SK-N-SH treated with all-trans-retinoic acid at 6 μM for 48 hours (cell line): ENCODE data around the gene C14orf180.

ENCODE experiments used
- ISL1 ChIP-seq: fragments of 250-450 bp; sonication (Bioruptor Pico); IDR thresholded peaks from 2 replicates; pipeline ENCODE4 v2.1.2; 2022; ENCODE audit warnings: mild to moderate bottlenecking, moderate library complexity
- OSR1 ChIP-seq: fragments of 250-450 bp; sonication (Bioruptor Pico); IDR thresholded peaks from 2 replicates; pipeline ENCODE4 v1.8.0; 2022; ENCODE audit warnings: moderate library complexity, mild to moderate bottlenecking, inconsistent platforms
- PPARA ChIP-seq: fragments of 250-450 bp; sonication (Bioruptor Pico); IDR thresholded peaks from 2 replicates; pipeline ENCODE4 v1.5.0; 2020; ENCODE audit warnings: mild to moderate bottlenecking, borderline replicate concordance
- RARB ChIP-seq: fragments of 250-450 bp; sonication (Bioruptor Pico); IDR thresholded peaks from 2 replicates; pipeline ENCODE4 v1.8.0; 2021; ENCODE audit warnings: mild to moderate bottlenecking, moderate library complexity
- TCF4 ChIP-seq: fragments of 250-450 bp; sonication (Bioruptor Pico); IDR thresholded peaks from 2 replicates; pipeline ENCODE4 v1.8.0; 2021; ENCODE audit warnings: mild to moderate bottlenecking, moderate library complexity, borderline replicate concordance
- TOX ChIP-seq: fragments of 250-450 bp; sonication (Bioruptor Pico); IDR thresholded peaks from 2 replicates; pipeline ENCODE4 v1.8.0; 2021; ENCODE audit warnings: mild to moderate bottlenecking, moderate library complexity, borderline replicate concordance
- ZFP3 ChIP-seq: fragments of 250-450 bp; sonication (Bioruptor Pico); IDR thresholded peaks from 2 replicates; pipeline ENCODE4 v1.5.0; 2020; ENCODE audit warnings: mild to moderate bottlenecking, moderate library complexity
- ZFP30 ChIP-seq: fragments of 450-650 bp; formaldehyde crosslinking; IDR thresholded peaks from 2 replicates; pipeline ENCODE4 v1.5.0; 2022; ENCODE audit warnings: mild to moderate bottlenecking, moderate library complexity
- ZNF8 ChIP-seq: fragments of 450-650 bp; formaldehyde crosslinking; IDR thresholded peaks from 2 replicates; pipeline ENCODE4 v1.5.0; 2020; ENCODE audit warnings: mild to moderate bottlenecking, moderate library complexity
- TF ChIP-seq, protein P1 (sequence below): fragments of 250-450 bp; sonication (Bioruptor Pico); IDR thresholded peaks from 2 replicates; pipeline ENCODE4 v1.5.0; 2020; ENCODE audit warnings: mild to moderate bottlenecking, moderate library complexity
- TF ChIP-seq, protein P2 (sequence below): fragments of 250-450 bp; sonication (Bioruptor Pico); IDR thresholded peaks from 2 replicates; pipeline ENCODE4 v1.8.0; 2021; ENCODE audit warnings: low read depth, mild to moderate bottlenecking, moderate library complexity, borderline replicate concordance
- TF ChIP-seq, protein P3 (sequence below): fragments of 250-450 bp; sonication (Bioruptor Pico); IDR thresholded peaks from 2 replicates; pipeline ENCODE4 v1.8.0; 2020; ENCODE audit warnings: mild to moderate bottlenecking, moderate library complexity, borderline replicate concordance
- TF ChIP-seq, protein P4 (sequence below): fragments of 250-450 bp; sonication (Bioruptor Pico); IDR thresholded peaks from 2 replicates; pipeline ENCODE4 v1.5.1; 2020; ENCODE audit warnings: low read depth, mild to moderate bottlenecking, moderate library complexity
- TF ChIP-seq, protein P5 (sequence below): fragments of 250-450 bp; sonication (Bioruptor Pico); IDR thresholded peaks from 2 replicates; pipeline ENCODE4 v1.5.1; 2021; ENCODE audit warnings: mild to moderate bottlenecking, moderate library complexity

DNA sequence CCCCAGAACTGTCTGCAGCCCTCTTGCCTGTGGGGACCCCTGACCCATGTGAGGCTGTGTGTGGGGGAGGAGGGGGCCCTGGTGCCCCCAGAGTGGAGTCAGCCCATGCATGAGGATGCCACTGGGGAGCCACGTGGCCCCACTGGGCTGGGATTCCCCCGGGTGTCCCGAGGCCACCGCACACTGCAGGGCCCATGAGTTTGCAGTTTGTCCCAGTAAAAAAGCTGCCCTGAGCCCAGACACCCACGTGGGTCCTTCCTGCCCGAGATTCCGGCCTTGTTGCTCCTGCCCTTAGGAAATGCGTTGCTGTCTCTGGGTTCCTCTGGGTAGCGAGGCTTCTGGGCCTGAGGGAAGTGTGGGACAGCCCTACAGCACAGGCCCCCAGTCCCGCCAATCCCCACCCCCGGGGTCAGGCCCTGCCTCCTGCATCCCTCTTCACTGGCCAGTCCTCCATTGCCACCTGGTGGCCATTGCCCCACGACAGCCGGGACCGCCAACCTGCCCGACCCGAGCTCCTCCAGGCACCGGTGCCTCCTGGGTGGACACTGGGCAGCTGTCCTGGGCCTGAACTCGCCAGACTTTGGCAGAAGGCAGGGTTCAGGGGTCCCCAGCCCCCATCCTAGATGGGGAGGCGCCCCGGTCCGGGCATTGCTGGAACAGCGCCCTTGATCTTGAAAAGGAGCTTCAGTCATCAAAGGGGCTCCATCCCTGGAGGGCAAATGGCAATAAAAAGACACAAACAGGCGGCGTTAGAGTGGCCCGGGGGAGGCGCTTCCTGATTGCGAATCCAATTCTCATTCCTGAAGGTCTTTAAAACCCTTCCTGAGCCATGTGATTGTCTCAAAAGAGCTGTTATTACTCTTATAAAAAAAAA, 15.6 kb upstream of the C14orf180 start:
- TF ChIP-seq ZNF8 (CRISPR knock-in tag), result no peak
- TF ChIP-seq, protein P1, sequence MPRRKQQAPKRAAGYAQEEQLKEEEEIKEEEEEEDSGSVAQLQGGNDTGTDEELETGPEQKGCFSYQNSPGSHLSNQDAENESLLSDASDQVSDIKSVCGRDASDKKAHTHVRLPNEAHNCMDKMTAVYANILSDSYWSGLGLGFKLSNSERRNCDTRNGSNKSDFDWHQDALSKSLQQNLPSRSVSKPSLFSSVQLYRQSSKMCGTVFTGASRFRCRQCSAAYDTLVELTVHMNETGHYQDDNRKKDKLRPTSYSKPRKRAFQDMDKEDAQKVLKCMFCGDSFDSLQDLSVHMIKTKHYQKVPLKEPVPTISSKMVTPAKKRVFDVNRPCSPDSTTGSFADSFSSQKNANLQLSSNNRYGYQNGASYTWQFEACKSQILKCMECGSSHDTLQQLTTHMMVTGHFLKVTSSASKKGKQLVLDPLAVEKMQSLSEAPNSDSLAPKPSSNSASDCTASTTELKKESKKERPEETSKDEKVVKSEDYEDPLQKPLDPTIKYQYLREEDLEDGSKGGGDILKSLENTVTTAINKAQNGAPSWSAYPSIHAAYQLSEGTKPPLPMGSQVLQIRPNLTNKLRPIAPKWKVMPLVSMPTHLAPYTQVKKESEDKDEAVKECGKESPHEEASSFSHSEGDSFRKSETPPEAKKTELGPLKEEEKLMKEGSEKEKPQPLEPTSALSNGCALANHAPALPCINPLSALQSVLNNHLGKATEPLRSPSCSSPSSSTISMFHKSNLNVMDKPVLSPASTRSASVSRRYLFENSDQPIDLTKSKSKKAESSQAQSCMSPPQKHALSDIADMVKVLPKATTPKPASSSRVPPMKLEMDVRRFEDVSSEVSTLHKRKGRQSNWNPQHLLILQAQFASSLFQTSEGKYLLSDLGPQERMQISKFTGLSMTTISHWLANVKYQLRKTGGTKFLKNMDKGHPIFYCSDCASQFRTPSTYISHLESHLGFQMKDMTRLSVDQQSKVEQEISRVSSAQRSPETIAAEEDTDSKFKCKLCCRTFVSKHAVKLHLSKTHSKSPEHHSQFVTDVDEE (CRISPR knock-in tag), result no peak
- no peak for TF ChIP-seq TCF4 (CRISPR knock-in tag)
- TF ChIP-seq, protein P2, sequence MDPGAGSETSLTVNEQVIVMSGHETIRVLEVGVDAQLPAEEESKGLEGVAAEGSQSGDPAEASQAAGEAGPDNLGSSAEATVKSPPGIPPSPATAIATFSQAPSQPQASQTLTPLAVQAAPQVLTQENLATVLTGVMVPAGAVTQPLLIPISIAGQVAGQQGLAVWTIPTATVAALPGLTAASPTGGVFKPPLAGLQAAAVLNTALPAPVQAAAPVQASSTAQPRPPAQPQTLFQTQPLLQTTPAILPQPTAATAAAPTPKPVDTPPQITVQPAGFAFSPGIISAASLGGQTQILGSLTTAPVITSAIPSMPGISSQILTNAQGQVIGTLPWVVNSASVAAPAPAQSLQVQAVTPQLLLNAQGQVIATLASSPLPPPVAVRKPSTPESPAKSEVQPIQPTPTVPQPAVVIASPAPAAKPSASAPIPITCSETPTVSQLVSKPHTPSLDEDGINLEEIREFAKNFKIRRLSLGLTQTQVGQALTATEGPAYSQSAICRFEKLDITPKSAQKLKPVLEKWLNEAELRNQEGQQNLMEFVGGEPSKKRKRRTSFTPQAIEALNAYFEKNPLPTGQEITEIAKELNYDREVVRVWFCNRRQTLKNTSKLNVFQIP (CRISPR knock-in tag), result no peak
- TF ChIP-seq ZFP30 (CRISPR knock-in tag), result no peak
- TF ChIP-seq, protein P3, sequence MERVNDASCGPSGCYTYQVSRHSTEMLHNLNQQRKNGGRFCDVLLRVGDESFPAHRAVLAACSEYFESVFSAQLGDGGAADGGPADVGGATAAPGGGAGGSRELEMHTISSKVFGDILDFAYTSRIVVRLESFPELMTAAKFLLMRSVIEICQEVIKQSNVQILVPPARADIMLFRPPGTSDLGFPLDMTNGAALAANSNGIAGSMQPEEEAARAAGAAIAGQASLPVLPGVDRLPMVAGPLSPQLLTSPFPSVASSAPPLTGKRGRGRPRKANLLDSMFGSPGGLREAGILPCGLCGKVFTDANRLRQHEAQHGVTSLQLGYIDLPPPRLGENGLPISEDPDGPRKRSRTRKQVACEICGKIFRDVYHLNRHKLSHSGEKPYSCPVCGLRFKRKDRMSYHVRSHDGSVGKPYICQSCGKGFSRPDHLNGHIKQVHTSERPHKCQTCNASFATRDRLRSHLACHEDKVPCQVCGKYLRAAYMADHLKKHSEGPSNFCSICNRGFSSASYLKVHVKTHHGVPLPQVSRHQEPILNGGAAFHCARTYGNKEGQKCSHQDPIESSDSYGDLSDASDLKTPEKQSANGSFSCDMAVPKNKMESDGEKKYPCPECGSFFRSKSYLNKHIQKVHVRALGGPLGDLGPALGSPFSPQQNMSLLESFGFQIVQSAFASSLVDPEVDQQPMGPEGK (CRISPR knock-in tag), result no peak
- TF ChIP-seq ISL1 (CRISPR knock-in tag), result no peak
- TF ChIP-seq RARB, result no peak
- TF ChIP-seq, protein P4, sequence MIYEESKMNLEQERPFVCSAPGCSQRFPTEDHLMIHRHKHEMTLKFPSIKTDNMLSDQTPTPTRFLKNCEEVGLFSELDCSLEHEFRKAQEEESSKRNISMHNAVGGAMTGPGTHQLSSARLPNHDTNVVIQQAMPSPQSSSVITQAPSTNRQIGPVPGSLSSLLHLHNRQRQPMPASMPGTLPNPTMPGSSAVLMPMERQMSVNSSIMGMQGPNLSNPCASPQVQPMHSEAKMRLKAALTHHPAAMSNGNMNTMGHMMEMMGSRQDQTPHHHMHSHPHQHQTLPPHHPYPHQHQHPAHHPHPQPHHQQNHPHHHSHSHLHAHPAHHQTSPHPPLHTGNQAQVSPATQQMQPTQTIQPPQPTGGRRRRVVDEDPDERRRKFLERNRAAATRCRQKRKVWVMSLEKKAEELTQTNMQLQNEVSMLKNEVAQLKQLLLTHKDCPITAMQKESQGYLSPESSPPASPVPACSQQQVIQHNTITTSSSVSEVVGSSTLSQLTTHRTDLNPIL (CRISPR knock-in tag), result no peak
- no peak for TF ChIP-seq TOX (CRISPR knock-in tag)
- TF ChIP-seq, protein P5, sequence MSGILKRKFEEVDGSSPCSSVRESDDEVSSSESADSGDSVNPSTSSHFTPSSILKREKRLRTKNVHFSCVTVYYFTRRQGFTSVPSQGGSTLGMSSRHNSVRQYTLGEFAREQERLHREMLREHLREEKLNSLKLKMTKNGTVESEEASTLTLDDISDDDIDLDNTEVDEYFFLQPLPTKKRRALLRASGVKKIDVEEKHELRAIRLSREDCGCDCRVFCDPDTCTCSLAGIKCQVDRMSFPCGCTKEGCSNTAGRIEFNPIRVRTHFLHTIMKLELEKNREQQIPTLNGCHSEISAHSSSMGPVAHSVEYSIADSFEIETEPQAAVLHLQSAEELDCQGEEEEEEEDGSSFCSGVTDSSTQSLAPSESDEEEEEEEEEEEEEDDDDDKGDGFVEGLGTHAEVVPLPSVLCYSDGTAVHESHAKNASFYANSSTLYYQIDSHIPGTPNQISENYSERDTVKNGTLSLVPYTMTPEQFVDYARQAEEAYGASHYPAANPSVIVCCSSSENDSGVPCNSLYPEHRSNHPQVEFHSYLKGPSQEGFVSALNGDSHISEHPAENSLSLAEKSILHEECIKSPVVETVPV, result no peak
- TF ChIP-seq PPARA (CRISPR knock-in tag), result no peak
- TF ChIP-seq OSR1 (CRISPR knock-in tag), result no peak
- no peak for TF ChIP-seq ZFP3 (CRISPR knock-in tag)
